ENCODE results near the gene AP3B2.

Gene AP3B2

DNA sequence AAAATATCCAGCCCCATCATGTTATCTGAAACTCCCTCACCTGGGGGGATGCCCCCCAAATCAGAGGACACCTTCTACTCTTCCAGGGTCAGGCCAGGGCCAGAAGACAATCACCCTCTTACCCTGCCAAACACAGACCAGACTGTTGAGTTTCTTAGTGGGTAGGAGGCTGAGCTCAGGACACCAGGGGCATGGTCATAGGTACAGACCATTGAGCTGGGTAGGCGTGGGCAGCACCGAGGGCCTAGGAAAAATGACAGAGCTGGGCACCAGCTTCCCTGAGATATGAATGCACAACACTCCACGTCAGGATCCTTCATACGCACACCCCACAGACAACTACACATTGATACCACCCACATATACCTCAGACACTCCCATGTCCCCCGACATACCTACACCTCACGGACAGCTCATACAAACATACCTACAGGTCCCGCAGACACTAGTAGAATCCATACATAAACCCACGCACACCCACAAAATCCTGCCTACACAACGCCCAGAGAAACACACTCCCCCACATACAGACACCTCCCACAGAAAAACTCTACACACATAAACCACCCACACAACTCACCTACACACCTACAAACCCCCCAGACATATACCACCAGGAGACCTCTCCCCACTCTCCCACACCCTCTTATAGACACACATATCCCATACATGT is 11.8 kb downstream of the AP3B2 start:
- DNase-seq: no peak

DNA sequence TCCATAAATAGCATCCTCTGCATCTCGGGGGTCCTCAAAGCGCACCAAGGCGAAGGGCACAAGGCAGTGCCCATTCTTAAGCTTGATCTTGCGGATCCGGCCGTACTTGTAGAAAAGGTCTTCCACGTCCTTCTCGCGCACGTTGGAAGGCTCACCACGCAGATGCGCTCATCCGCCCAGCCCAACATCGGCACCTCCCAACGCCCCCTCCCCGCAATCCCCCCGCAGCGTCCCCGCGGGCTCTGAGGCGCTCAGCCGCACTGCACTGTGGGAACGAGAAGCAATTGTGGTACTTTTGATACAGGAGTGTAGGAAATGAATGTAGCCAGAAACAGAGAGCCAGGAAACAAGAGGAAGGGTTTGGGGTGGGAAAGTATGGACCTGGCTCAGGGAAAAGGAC is 17.5 kb downstream of the AP3B2 start:
- DNase-seq: no peak

DNA sequence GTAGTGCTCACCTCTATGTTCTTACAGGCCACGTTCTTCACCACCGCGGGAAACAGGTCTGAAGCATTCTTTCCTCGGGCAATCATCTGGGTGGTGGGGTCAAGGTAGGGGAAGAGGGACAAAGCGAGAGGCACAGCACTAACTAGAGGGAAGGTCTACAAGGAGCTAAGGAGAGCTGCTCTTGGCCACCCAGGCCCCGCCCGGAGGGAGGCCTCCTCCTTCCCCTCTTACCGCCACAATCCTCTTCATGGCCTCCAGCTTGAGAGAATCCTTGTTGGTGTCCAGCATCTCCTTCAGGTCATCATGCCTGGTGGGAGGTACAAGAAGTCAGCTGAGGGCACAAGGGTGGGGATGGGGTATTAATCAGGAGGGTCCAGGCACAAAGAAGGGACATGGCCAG is 20.5 kb downstream of the AP3B2 start:
- DNase-seq: no peak

DNA sequence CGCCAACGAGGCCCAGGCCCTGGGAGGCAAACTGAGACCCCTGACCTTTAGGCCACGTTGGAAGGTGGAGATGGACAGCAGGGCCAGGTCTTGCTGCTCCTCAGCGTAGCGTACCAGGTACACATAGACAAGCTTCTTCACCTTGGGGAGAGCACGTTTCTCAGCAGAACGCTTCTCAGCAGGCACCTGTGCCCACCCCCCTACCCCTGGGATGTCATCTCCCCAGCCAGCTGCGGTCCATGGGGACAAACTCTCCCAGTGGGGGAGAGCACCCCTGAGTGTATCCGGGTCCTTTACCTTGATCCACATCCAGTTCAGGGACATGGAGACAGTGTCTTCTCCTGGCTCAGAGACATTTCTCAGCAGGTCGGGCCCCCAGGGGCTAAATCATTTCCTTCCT is 21.0 kb downstream of the AP3B2 start:
- DNase-seq: no peak

DNA sequence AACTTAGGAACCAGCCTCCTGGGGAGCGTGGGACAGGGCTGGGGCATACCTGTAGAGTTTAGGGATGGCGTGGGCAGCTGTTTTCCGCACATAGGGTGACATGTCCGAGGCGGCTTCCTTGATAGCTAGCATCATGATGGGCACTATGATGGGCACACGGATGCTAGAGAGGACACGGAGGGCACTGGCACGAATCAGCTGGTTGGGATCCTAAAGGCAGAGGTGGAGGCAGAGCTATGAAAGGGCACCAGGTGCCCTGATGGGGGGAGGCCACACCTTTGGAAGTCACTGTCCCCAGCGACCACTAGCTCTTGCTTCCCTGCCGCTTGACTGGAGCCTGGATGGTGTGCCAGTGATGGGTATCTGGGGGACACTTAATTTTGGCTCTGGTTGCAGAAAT is 28.3 kb downstream of the AP3B2 start:
- DNase-seq: no peak

DNA sequence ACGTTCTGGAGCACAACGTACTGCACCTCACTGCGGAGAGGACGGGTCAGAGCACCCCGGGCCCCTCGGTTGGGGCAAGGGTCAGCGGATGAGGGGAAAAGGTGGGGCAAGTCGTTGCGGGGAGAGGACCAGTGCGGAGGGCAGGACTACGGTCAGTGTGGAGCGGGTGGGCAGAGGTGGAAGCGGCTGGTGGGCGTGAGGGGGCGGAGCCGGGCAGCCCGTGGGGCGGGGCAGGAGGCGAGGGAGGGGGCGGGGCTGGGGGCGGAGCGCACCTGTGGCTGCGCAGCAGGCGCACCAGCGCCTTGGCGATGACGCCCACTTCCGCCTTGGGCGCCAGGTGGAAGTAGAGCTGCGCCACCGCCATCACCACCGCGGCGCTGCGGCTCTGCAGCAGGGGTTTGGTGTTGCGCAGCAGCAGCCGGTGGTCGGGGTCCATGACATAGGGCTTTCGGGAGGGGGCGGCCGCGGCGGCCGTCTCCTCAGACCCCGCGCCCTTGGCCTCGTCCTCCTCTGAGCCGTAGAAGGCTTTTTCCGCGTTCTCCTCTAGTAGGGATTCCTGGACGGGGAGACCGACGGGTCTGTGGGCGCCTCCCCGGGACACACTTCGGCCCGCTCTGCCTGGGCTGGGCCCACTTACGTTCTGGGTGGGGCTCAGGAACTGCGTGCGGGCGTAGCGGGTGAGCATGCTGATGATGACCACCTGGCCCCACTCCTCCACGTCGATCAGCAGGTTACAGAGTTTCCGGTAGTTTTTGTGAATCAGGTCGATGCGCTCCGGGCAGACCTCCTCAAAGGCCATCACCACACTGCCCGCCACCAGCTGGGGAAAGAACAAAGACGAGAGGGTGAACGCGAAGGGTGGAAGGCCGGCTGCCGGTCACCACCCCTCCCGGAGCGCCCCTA is 29.2 kb downstream of the AP3B2 start:
- DNase-seq: peak; percentile 67

DNA sequence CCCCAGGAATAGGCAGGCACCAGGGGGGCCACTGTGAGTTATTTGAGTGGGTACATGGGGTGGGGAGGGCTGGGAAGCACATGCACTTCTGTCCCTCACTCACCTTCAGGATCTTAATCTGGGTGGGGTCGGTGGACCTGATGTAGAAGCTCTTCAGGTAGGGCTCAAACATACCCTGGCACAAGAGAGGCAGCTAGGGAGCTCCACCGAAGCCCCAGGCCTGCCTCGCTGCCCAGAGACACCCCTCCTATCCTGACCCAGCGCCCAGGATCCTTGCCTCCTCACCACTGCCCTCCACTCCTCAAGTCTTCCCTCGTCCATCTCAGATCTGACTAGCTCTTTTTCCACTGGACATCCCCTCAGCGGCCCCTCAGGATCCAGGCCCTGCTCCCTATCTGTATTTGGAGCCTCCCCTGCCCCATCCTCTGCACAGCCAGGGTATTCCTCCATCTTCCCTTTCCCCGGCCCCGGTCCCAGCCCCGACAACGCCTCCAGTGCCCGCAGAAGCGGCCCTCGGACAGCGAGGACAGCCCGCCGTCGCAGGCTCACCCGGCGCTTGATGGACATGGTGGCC is 30.0 kb downstream of the AP3B2 start:
- no peak for DNase-seq

DNA sequence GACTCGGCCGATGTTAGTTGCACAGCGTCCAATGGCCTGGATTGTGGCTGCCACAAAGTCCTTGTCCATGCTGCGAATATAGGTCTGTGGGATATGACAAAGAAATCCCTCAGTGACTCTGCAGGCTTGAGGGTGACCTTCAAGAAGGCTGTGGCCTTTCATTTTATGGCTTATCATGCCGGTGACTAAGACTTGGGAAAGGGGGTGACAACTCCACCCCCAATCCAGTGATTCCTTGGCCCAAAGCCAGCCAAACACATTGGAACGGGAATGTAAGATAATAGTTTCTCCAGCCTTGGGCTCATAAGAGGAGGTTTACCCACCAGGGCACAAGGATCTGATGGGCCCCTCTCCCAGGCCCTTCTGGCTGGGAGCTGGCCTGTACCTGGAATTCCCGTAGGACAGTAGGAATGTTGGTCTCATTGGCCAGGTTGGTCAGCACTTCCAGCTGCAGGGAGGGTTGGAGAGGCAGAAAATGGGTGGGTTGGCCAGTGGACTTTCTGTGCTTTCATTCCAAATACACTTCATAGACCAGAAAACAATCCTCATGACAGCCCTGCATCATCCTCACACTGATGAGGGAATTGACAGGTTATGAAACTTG is 31.9 kb downstream of the AP3B2 start:
- no peak for DNase-seq

DNA sequence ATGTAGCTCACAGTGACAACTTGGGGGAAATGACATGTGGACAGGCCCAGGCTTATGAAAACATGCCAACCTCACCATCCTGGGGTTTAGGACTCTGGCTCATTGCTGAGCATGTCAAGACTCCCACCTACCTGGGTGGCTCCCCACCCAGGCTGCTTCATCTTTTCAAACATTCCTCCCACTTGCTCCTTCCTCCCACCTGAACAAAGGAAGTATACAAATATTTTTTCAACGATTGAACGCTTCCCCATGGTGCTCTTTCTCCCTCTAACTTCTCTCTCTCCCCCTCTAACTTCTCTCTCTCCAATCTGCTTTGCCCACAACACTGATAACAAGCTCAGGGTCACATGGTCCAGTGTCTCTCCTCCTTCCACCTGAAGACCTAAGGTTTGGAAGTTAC is 34.8 kb downstream of the AP3B2 start:
- no peak for DNase-seq

DNA sequence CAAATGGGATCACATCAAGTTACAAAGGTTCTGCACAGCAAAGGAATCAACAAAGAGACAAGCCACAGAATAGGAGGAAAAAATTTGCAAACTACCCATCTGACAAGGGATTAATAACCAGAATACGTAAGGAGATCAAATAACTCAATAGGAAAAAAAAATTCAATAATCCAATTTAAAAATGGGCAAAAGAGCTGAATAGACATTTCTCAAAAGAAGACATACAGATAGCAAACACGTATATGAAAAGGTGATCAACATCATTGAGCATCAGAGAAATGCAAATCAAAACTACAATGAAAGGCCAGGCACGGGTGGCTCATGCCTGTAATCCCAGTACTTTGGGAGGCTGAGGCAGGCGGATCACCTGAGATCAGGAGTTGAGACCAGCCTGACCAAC is 39.0 kb downstream of the AP3B2 start:
- DNase-seq: no peak

DNA sequence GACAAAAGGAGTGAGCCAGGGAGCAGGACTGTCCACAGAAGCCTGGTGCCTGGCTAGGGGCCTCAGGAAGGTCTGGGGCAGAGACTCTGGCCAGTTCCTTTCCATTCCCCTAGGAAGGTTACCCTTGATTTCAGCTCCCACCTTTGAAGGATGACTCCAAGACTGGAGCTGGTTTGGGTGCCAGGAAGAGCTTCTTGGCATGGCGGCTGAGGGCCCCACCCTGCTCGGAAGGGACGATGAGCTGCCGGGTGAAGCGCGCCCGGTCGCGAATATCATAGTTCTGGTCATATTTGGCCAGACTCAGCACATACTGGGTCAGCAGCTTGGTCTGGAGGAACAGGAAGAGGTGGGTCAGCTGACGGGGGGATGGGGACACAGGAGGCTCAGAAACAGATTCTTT is 43.1 kb downstream of the AP3B2 start:
- no peak for DNase-seq

DNA sequence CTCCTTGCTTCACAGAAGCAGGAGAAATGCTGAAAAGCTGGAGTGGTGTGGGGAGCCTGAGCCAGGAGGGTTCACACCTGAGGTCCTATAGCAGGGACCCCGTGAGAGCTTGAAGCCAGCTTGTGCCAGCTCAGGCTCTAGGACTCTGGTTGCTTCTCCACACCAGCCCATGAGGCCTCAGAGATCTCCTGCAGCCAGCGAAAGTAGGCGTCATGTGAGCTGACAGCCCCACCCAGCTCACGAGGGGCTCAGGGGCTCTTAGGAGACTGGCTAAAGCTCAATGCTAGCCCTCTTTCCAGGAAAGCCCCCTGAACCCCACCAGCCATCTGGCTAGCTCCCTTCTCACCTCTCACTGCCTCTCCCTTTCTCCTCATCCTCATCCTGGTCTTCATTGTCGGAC is 45.7 kb downstream of the AP3B2 start:
- no peak for DNase-seq

DNA sequence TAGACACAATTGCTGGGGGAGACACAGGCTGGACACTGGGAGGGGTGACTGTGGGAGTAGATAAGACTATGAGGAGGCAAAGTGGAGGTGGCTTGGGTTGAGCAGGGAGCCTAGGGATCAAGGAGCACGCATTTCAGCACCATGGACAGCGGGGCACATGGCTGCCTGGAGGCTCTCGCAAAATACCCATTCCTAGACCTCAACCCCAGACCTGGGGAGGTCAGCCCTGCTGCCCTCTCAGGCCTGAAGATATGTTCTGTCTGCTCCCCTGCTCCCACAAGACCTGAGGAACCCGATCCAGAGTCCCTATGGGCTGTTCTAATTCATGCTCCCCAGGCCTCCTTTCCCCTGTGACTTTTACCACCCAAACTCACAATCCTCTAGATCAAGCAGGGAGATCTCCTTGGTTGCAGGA is 46.5 kb downstream of the AP3B2 start:
- DNase-seq: no peak

DNA sequence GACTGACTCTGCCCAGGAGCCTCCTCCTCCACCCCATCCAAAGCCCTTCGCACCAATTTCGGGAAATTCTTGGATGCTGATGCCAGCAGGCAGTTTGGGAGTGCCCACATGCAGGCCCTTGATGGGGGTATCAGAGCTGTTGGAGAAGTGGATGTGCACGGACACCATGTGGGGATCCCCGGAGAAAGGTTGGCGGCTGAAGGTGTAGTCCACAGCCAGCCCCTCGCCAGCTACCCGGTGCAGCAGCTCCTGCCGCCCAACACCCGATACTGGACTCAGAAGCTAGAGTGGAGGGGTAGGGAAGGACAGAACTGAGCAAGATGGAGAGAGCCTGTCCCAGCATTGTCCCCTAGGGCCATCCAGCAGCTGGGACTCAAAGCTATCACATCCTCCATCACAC is 47.0 kb downstream of the AP3B2 start:
- no peak for DNase-seq

DNA sequence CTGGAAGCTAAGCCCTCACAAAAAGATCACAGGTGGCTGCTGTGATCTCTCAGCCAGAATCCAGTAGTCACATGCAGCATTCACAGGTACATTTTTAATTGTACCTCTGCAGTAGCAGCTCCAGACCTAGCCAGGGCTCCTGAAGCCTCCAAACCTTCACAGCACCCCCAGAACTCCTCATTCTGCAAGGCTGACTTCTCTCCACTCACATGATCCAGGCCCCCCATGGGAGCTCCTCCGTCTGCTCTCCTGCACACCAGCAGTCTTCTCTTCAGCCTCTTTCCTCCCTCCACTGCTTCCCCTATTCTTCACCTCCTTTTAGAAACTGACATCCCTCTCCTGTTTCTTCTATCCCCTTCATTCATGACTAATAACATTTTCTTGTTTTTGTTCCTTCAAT is 49.3 kb downstream of the AP3B2 start:
- DNase-seq: no peak

DNA sequence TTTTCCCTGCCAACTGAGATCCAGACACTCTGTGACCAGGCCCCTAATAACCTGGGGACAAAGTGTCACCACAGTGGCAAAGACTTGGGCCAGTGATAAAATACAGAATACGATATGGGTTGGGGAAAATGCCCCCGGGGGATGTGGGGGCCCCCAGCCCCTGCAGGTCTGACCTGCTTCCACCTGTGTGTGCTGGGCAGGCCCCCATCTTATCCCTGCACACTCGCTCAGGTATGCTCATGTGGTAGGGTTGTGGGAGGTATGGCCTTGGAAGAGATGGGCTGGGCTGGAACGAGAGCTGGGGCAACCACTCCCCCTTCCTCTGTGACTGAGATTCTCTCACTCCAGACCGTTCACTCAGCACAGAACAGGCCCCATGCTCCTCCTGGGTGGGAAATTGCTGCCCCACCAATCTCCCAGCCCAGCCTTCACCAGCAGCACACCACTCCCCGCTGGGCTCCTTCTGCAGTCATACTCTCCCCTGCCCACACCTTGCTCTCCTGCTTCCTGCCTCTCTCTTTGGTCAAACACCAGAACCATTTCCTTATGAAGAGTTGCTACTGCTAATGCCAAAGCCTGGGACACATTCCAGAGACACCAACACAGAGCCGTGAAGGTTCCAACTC is 52.9 kb downstream of the AP3B2 start:
- DNase-seq: no peak

DNA sequence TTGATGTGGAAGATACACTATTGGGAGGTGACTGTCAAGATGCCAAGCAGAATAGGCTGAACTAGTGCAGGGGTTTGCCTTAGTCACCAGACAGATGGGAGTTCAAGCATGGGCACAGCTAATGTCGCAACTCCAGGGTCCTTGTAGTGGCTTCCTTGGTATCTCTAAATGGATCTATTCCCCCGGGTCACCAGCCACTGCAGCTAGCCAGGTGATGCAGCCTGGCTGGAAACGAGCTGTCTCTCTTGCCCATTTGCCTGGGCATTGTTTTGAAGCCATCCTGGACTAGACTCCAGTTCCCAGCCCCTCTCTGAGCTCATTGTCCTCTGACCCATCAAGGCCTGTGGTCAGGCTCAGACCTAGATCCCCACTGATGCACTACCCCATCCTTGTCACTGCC is 54.1 kb downstream of the AP3B2 start:
- no peak for DNase-seq

DNA sequence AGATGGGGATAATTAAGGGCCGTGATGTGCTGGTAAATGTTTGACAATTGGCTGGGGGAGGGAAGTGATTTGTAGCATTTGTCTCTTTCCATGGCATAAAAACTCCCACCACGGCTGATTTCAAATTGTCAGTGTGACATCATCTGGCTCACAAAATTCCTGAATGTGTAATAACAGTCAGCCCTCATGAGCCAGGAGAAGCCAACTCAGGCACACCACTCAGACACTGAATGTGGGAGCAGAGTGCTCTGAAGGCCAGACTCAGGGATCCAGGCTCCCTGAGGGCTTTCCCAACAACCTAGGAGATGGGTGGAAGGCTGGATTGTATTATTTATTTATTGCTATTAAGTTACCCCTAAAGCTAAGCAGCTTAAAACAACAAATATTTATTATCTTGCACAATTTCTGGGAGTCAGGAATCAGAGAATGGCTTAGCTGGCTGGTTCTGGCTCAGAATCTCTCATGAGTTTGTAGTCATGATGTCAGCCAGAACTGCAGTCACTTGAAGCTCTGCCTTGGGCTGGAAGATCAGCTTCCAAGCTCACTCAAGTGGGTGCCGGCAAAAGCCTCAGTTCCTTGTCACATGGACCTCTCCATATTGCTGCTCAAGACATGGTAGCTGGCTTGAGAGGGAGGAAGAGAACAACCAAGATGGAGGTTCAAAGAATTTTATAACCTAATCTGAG is 56.0 kb downstream of the AP3B2 start:
- DNase-seq: no peak

DNA sequence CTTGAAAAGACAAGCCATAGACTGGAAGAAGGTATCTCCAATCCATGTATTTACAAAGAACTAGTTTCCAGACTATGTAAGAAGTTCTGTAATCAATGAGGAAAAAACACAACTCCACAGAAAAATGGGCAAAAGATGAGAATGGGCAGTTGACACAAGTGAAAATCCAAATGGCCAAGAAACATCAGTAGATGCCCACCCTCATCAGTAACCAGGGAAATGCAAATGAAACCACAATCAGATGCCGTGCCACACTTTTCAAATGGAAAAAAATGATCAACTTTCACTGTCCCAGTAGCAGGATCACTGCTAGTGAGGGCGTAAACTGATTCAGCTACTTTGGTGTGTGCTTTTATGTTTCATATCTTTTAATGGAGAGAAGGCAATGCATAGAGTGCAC is 58.0 kb downstream of the AP3B2 start:
- no peak for DNase-seq

DNA sequence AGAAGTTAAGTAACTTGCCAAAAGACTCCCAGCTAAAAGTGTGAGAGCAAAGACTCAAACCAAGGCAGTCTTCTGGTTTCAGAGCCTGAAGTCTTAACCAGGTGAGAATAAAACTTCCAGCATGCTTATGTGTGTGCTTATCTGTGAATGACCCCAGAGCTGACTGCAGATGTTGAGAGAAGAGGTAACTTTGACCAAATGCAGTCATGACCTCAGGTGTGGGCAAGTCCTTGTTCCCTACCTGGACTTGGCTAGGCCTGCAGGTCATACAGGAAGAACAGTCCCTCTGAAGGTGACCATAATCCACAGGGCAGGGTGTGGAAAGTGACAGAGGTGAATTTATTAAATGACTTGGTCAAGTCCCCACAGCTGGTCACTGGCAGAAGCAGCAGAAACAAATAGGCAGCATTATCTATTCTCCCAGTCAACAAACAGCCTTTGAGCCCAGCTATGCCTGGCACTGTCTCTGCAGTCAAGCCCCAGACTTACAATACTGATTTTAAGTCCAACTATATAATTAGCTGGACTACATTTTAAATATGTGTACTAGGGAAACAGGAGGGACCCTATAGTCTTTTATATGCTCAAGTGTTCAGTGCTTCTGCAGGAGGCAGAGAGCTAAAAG is 59.5 kb downstream of the AP3B2 start:
- DNase-seq: no peak

DNA sequence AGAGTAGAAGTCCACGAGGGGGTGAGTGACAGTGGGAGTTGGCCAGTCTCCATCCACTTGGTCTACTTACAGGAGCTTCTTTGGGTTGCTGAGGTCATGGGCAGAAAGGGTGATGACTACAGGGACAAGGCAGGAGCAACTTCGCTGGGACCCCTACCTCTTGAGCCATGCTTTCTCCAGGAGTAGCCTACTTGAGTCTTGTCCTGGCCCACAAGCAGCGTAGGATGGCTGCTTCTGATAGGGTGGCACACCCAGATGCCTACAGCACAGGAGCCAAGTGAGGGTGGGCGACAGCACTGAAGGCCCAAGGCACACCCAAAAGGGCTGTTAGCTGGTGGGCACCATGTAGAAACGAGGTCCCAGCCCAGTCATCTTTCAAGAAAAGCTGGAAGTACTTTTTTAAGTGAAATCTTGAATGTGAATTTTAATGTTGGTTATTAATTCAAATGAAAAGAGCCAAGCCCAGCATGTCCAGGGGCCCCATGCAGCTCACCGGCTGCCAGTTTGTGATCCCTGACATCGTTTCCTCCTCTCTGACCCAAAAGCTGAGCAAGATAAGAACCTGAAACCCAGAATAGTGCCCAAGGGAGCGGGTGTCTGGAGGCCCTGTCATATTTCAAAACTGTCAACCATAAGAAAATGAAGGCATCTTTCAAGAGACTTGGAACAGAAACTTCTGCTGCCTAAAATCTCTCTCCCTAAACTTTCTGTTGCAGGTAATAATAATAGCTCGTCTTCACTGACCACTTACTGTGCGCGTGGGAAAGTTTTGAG is 60.3 kb downstream of the AP3B2 start:
- no peak for DNase-seq
